ENCODE measurements around the gene CMKLR1.

CMKLR1 gene

DNA sequence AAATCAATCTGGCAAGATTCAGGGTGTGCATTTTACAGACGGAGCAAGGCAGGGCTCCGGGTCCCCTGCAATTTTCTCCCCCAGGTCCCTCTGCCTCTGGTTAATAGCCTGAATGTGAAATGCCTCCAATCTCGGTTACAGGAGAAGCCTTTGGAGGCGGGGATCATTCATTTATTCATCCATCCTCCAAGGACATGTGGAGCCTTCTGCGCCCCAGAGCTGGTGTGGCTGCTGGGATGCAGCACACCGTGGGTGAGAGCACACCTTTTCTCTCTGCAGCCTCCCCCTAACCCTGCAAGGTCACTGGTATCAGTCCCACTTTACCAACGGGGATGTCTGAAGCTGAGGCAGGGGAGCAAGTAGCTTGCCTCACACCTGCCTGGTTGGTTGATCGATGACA is 35.4 kb downstream of the CMKLR1 start:
- peaks cover 30% of the 10 kb centered on the region for H3K4me1 ChIP-seq
- H2AFZ ChIP-seq = peak overlapping the region; percentile 78
- no peak overlapping the region for H3K4me2 ChIP-seq (ENCODE audit: low read length)

DNA sequence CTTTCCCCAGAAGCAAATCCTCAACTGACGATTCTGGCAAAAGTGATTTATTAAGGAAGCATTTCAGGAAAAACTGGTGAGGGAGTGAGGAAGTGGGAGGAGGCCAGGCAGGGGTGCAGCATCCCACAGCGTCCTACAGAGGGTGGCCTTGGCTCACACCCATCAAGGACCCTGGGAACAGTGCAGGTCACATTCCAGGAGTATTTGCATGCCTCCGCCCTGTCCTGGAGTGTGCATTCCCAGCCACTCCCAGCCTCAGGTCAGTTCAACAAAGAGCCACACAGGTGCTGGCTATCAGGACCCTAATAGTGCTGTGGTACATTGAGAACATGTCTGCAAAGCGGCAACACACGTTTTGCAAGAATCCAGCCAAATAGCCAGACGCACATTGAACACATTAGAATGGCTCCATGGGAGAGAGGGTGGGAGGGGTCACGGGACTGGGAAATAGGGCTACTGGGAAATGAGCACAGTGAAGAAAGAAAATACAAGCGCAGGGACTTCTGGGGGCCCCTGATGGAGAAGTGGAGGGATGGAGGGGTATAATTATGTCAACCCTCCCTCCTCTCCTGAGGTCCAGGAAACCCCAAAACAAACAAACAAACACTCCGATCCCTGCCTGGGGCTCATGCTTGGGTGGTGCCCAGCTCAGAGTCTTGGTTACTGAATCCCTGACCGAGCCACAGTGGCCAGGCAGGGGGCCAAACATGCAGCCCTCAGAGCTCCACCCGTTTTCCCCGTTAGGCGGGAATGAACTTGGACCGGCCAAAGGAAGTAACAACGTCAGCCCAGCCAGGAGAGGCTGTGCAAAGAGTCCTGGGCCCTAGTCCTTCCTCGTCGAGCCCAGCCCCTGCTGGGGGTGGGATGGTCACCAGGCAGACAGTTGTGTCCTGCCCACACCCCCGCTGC is 36.5 kb downstream of the CMKLR1 start:
- H3K4me3 ChIP-seq (ENCODE audit: low read depth, low read length) = no peak overlapping the region
- H3K9me3 ChIP-seq (ENCODE audit: control insufficient read depth, low read length) = no peaks in the 10 kb centered on the region
- no peak overlapping the region for H3K9ac ChIP-seq
- TF ChIP-seq, protein P1, sequence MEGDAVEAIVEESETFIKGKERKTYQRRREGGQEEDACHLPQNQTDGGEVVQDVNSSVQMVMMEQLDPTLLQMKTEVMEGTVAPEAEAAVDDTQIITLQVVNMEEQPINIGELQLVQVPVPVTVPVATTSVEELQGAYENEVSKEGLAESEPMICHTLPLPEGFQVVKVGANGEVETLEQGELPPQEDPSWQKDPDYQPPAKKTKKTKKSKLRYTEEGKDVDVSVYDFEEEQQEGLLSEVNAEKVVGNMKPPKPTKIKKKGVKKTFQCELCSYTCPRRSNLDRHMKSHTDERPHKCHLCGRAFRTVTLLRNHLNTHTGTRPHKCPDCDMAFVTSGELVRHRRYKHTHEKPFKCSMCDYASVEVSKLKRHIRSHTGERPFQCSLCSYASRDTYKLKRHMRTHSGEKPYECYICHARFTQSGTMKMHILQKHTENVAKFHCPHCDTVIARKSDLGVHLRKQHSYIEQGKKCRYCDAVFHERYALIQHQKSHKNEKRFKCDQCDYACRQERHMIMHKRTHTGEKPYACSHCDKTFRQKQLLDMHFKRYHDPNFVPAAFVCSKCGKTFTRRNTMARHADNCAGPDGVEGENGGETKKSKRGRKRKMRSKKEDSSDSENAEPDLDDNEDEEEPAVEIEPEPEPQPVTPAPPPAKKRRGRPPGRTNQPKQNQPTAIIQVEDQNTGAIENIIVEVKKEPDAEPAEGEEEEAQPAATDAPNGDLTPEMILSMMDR (IDR thresholded peaks at IDR 0.05) = no peak
- H3K36me3 ChIP-seq (ENCODE audit: control insufficient read depth, insufficient read depth, low read length) = no peaks in the 10 kb centered on the region
- H3K4me2 ChIP-seq (ENCODE audit: low read length) = no peak overlapping the region
- peak overlapping the region; percentile 58 for H3K27ac ChIP-seq
- peak overlapping the region; percentile 60 for H2AFZ ChIP-seq
- H3K79me2 ChIP-seq = no peaks in the 10 kb centered on the region
- peaks cover 30% of the 10 kb centered on the region for H3K4me1 ChIP-seq
- H3K27me3 ChIP-seq (ENCODE audit: control insufficient read depth, insufficient read depth, low read length) = no peaks in the 10 kb centered on the region

More for the DNA sequence above, 35.4 kb downstream of the CMKLR1 start:
- peak overlapping the region; percentile 58 for H3K27ac ChIP-seq
- H3K9me3 ChIP-seq (ENCODE audit: control insufficient read depth, low read length) = no peaks in the 10 kb centered on the region
- TF ChIP-seq, protein P1 (IDR thresholded peaks at IDR 0.05) = no peak
- no peaks in the 10 kb centered on the region for H3K27me3 ChIP-seq (ENCODE audit: control insufficient read depth, insufficient read depth, low read length)
- no peaks in the 10 kb centered on the region for H3K79me2 ChIP-seq
- no peaks in the 10 kb centered on the region for H3K36me3 ChIP-seq (ENCODE audit: control insufficient read depth, insufficient read depth, low read length)
- no peak overlapping the region for H3K9ac ChIP-seq
- H3K4me3 ChIP-seq (ENCODE audit: low read depth, low read length) = no peak overlapping the region

DNA sequence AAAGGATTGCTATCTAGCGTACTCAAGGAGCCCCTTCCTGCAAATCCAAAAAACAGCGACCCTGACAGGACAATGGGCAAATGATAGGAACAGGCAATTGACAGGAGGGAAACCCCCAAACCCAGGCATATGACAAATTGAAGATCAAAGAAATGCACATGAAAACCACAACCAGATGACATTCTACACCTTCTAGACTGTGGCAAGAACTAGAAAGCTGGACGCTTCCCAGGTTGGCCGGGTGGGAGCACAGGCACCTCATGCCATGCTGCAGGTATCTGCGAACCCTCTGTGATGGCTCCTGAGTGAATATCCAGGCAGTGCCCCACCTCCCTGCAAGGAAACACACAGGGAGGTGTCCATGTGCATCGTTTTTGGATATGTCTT is 37.1 kb downstream of the CMKLR1 start:
- no peaks in the 10 kb centered on the region for H3K27me3 ChIP-seq (ENCODE audit: control insufficient read depth, insufficient read depth, low read length)
- H3K4me2 ChIP-seq (ENCODE audit: low read length) = no peak overlapping the region
- TF ChIP-seq, protein P1 (IDR thresholded peaks at IDR 0.05) = no peak
- no peak overlapping the region for H3K9ac ChIP-seq
- no peak overlapping the region for H3K27ac ChIP-seq
- H3K36me3 ChIP-seq (ENCODE audit: control insufficient read depth, insufficient read depth, low read length) = no peaks in the 10 kb centered on the region
- H3K9me3 ChIP-seq (ENCODE audit: control insufficient read depth, low read length) = no peaks in the 10 kb centered on the region
- peaks cover 30% of the 10 kb centered on the region for H3K4me1 ChIP-seq
- H2AFZ ChIP-seq = no peak overlapping the region
- H3K79me2 ChIP-seq = no peaks in the 10 kb centered on the region
- no peak overlapping the region for H3K4me3 ChIP-seq (ENCODE audit: low read depth, low read length)

DNA sequence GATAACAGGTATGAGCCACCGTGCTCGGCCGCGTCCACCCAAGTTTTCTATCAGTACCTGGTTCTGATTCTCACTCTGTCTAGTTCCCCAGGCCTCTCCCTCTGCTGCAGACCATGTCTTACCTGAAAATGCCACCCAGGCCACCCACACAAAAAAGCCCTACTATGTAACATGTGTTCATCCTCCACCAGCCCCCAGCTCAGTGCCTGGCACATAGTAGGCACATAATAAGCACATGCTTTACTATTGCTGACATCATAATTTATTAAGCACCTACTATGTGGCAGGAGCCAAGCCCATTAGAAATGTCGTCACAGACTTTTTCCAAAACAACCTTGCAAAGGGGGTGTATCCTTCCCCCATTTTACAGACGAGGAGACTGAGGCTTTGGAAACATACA is 37.8 kb downstream of the CMKLR1 start:
- Histone ChIP-seq H3K27ac (no peak overlapping the region), H3K4me3 (ENCODE audit: low read depth, low read length) (no peak overlapping the region), H2AFZ (no peak overlapping the region), H3K4me2 (ENCODE audit: low read length) (no peak overlapping the region), H3K4me1 (peaks cover 30% of the 10 kb centered on the region), H3K36me3 (ENCODE audit: control insufficient read depth, insufficient read depth, low read length) (no peaks in the 10 kb centered on the region), H3K79me2 (no peaks in the 10 kb centered on the region), H3K9me3 (ENCODE audit: control insufficient read depth, low read length) (no peaks in the 10 kb centered on the region), H3K9ac (no peak overlapping the region), H3K27me3 (ENCODE audit: control insufficient read depth, insufficient read depth, low read length) (no peaks in the 10 kb centered on the region)
- TF ChIP-seq, protein P1 (IDR thresholded peaks at IDR 0.05) = no peak

Measured in parathyroid adenoma (tissue), 2 donors.